Measurements from ENCODE around the gene ADAMTS15. TPM values are rescaled to one million over a fixed set of nuclear protein-coding genes. Genes with fewer than 3 reads are reported as not detected.

Gene ADAMTS15
- total RNA-seq, 1 donor from 2014 or later: 13.8 TPM

DNA sequence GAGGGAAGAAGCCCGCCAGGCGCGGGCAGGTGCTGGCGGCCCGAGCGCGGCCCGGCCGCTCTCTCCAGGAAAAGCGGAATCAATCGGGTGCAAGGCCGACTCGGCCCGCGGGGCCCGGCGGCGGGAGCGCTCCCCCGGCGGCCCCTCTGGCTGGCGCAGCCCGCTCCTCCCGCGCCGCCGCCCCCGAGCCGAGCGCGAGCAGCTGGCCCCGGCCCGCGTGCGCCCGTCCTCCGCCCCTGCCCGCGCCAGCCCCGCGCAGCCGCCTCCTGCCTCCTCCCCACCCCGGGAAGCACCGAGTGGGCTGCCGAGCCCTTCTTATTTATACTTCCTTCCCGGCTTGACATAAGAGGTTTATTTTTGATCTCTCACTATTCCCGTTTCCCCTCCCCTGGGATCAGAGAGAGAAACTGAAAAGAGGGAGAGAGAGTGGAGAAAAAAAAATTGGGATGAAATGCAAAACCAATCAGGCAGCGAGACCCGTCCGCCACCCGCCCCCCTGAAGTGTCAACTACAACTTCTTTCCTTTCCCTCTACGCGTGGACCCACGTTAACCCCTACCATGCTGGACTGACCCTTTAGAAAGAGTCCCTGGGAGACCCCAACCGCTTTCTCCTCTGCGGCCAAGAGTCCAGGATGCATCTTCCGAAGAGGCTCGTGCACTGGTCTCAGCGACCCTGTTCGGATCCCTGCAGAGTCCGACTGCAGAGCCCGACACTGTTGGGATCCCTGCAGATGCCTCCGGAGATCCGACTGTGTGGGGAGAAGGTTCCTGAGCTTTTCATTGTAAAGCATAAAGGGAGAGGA lies 19.9 kb upstream of the ADAMTS15 start, which contains the start of gene ADAMTS8:
ADAMTS8 (minus strand) TSS at position 294 of the 804 bp plus-strand sequence. CDS start 323 bp downstream, outside the sequence.
- Histone ChIP-seq H4K20me1 (ENCODE audit: insufficient read depth, low read length) (no peaks in the 10 kb centered on the region), H3K4me2 (ENCODE audit: low read length) (peak within 1 kb of the TSS; percentile 81), H3K4me3 (ENCODE audit: insufficient read depth, low read depth, low read length) (no peak within 1 kb of the TSS), H3K27ac (ENCODE audit: low read depth, low read length) (no peak within 1 kb of the TSS), H3K79me2 (ENCODE audit: insufficient read depth, low read length) (no peaks in the 10 kb centered on the region), H3K36me3 (ENCODE audit: insufficient read depth, low read length) (no peaks in the 10 kb centered on the region), H3K9me3 (ENCODE audit: insufficient read depth, low read depth, low read length) (no peaks in the 10 kb centered on the region), H3K27me3 (ENCODE audit: insufficient read depth, low read length) (peaks cover 65% of the 10 kb centered on the region), H2AFZ (ENCODE audit: low read depth, low read length) (peak within 1 kb of the TSS; percentile 15), H3K4me1 (ENCODE audit: insufficient read depth, low read length) (no peaks in the 10 kb centered on the region), H3K9ac (ENCODE audit: low read length) (no peak within 1 kb of the TSS)
- H3K4me3 Mint-ChIP-seq (ENCODE audit: unreplicated experiment): peak within 1 kb of the TSS; percentile 70
- TF ChIP-seq, protein P1, sequence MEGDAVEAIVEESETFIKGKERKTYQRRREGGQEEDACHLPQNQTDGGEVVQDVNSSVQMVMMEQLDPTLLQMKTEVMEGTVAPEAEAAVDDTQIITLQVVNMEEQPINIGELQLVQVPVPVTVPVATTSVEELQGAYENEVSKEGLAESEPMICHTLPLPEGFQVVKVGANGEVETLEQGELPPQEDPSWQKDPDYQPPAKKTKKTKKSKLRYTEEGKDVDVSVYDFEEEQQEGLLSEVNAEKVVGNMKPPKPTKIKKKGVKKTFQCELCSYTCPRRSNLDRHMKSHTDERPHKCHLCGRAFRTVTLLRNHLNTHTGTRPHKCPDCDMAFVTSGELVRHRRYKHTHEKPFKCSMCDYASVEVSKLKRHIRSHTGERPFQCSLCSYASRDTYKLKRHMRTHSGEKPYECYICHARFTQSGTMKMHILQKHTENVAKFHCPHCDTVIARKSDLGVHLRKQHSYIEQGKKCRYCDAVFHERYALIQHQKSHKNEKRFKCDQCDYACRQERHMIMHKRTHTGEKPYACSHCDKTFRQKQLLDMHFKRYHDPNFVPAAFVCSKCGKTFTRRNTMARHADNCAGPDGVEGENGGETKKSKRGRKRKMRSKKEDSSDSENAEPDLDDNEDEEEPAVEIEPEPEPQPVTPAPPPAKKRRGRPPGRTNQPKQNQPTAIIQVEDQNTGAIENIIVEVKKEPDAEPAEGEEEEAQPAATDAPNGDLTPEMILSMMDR (IDR thresholded peaks at IDR 0.05; ENCODE audit: insufficient read depth, low read depth, low read length): no peak
- TF ChIP-seq EZH2 (IDR thresholded peaks at IDR 0.05; ENCODE audit: insufficient read depth, low read length): peak; percentile 92
- H3K36me3 Mint-ChIP-seq (ENCODE audit: low read depth, unreplicated experiment): peaks cover 3% of the 10 kb centered on the region
- peak within 1 kb of the TSS; percentile 55 for H3K27ac Mint-ChIP-seq (ENCODE audit: unreplicated experiment)
- H3K9me3 Mint-ChIP-seq (ENCODE audit: unreplicated experiment): peaks cover 3% of the 10 kb centered on the region
- FAIRE-seq (no peak), DNase-seq (ENCODE audit: low read depth) (no peak)
- peaks cover 63% of the 10 kb centered on the region for H3K27me3 Mint-ChIP-seq (ENCODE audit: low read depth, unreplicated experiment)
- peaks cover 3% of the 10 kb centered on the region for H3K4me1 Mint-ChIP-seq (ENCODE audit: low read depth, unreplicated experiment)

DNA sequence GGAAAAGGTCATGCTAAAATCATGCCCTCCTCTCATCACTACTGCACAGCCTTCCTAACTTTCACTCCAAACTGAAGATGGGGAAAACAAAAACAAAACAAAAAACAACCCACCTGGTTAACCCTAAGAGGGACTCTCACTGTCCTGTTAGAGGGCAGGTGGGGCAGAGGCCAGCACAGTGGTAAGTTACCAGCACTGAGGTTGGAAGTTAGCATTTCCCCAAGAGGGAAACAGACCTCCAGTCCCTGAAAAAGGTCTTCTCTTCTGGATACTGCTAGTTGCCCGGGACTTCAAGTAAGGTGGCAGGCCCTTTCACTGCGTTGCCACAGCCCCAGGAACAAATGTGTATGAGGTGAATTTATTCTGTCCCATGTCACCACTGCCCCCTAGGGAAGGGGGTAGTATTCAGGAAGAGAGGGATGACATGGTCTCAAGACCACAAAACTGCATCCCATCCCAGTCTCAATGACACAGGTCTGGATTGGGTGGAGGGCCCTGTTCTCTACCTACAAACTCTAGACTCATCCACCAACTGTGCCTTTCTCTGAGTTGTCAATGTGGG lies 19.2 kb upstream of the ADAMTS15 start:
- H3K79me2 ChIP-seq (ENCODE audit: insufficient read depth, low read length): no peaks in the 10 kb centered on the region
- H3K4me1 Mint-ChIP-seq (ENCODE audit: low read depth, unreplicated experiment): peaks cover 3% of the 10 kb centered on the region
- no peak overlapping the region for H3K27ac ChIP-seq (ENCODE audit: low read depth, low read length)
- H3K27ac Mint-ChIP-seq (ENCODE audit: unreplicated experiment): no peak overlapping the region
- peaks cover 58% of the 10 kb centered on the region for H3K27me3 ChIP-seq (ENCODE audit: insufficient read depth, low read length)
- peaks cover 3% of the 10 kb centered on the region for H3K36me3 Mint-ChIP-seq (ENCODE audit: low read depth, unreplicated experiment)
- H3K4me2 ChIP-seq (ENCODE audit: low read length): peak overlapping the region; percentile 81
- H3K36me3 ChIP-seq (ENCODE audit: insufficient read depth, low read length): no peaks in the 10 kb centered on the region
- H3K9me3 Mint-ChIP-seq (ENCODE audit: unreplicated experiment): peaks cover 3% of the 10 kb centered on the region
- H3K27me3 Mint-ChIP-seq (ENCODE audit: low read depth, unreplicated experiment): peaks cover 58% of the 10 kb centered on the region
- H3K4me3 ChIP-seq (ENCODE audit: insufficient read depth, low read depth, low read length): no peak overlapping the region
- DNase-seq (ENCODE audit: low read depth) (no peak), FAIRE-seq (no peak)
- peak overlapping the region; percentile 70 for H3K4me3 Mint-ChIP-seq (ENCODE audit: unreplicated experiment)
- no peaks in the 10 kb centered on the region for H3K9me3 ChIP-seq (ENCODE audit: insufficient read depth, low read depth, low read length)
- H3K4me1 ChIP-seq (ENCODE audit: insufficient read depth, low read length): no peaks in the 10 kb centered on the region
- no peak overlapping the region for H3K9ac ChIP-seq (ENCODE audit: low read length)
- H4K20me1 ChIP-seq (ENCODE audit: insufficient read depth, low read length): no peaks in the 10 kb centered on the region
- TF ChIP-seq, protein P1 (IDR thresholded peaks at IDR 0.05; ENCODE audit: insufficient read depth, low read depth, low read length): no peak
- peak; percentile 81 for TF ChIP-seq EZH2 (IDR thresholded peaks at IDR 0.05; ENCODE audit: insufficient read depth, low read length)
- H2AFZ ChIP-seq (ENCODE audit: low read depth, low read length): no peak overlapping the region
